AG10803 (cell line): ENCODE data around the gene HAUS3.

Experiments
- DNase-seq: peaks from one replicate; pipeline ENCODE4 v3.0.0; 2010; ENCODE audit warnings: low read depth
- H3K4me3 ChIP-seq: 2 replicates; pipeline ENCODE4 v1.5.1; 2011; ENCODE audit warnings: mild to moderate bottlenecking, low read length, control low read depth
- TF ChIP-seq, protein P1 (sequence below): conservative IDR thresholded peaks from 2 replicates; pipeline ENCODE4 v1.5.1; 2011; ENCODE audit warnings: mild to moderate bottlenecking, low read length, control low read depth, inconsistent platforms

HAUS3 gene

DNA sequence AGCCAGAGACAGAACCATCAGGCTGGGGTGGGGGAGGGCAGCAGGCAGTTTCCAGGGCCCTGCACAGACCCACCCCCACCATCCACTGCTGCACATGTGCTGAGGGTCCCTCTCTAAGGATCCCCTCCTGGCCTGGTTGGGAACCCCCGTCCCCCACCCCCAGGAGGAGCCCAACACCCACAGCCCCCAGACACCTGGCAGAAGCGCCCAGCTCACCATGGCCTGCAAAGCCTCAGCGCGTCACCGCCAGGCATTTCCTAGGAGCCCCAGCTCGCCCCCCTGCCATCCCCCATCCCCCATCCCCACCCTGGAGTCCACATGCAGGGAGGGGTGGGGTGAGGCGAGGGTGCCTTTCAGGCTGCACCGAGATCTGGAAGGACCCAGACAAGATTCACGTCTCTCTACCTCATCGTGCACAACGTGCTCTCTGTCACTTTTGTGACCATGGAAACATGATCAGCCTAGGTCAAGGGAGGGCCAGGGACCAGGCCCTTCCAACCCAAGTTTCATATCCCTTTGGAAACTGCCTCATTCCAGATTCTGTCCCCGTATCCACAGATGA, 10.7 kb upstream of the HAUS3 start:
- H3K4me3 ChIP-seq = no peak overlapping the region
- DNase-seq = no peak
- TF ChIP-seq, protein P1, sequence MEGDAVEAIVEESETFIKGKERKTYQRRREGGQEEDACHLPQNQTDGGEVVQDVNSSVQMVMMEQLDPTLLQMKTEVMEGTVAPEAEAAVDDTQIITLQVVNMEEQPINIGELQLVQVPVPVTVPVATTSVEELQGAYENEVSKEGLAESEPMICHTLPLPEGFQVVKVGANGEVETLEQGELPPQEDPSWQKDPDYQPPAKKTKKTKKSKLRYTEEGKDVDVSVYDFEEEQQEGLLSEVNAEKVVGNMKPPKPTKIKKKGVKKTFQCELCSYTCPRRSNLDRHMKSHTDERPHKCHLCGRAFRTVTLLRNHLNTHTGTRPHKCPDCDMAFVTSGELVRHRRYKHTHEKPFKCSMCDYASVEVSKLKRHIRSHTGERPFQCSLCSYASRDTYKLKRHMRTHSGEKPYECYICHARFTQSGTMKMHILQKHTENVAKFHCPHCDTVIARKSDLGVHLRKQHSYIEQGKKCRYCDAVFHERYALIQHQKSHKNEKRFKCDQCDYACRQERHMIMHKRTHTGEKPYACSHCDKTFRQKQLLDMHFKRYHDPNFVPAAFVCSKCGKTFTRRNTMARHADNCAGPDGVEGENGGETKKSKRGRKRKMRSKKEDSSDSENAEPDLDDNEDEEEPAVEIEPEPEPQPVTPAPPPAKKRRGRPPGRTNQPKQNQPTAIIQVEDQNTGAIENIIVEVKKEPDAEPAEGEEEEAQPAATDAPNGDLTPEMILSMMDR = no peak

DNA sequence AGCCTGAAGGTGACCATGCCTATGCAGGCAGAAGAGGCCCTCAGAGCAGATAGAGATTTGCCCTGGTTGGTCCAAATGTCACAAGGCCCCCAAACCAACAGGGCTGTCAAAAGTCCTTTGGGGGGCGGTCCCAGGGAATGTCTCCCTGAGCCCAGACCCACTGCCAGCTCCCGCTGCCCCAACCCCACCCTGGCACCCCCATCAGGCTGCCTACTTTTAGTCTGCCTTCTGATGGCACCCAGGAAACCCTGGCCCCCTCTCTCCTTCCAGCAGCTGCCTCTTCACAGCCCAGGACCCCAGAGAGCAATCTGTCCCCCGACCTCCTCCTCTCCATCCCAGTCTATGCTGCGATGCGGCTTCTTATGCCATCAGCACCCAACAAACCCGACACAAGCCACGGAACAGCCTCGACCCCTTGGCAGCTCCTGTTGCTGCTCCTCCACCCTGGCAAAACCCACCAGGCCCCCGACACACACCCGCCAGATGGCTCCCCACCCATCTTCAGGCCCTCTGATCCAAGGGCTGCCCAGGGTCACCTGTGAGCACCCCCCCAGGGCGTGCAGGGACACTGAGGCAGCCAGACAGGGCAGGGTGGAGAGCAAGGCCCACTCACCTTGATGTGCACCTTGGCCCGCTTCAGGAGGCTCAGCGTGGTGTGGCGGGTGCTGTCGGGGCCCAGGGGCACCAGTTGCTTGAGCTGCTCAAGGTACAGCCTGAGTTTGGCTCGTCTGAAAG, 10.0 kb upstream of the HAUS3 start:
- TF ChIP-seq, protein P1 = no peak
- DNase-seq = no peak
- H3K4me3 ChIP-seq = no peak overlapping the region

DNA sequence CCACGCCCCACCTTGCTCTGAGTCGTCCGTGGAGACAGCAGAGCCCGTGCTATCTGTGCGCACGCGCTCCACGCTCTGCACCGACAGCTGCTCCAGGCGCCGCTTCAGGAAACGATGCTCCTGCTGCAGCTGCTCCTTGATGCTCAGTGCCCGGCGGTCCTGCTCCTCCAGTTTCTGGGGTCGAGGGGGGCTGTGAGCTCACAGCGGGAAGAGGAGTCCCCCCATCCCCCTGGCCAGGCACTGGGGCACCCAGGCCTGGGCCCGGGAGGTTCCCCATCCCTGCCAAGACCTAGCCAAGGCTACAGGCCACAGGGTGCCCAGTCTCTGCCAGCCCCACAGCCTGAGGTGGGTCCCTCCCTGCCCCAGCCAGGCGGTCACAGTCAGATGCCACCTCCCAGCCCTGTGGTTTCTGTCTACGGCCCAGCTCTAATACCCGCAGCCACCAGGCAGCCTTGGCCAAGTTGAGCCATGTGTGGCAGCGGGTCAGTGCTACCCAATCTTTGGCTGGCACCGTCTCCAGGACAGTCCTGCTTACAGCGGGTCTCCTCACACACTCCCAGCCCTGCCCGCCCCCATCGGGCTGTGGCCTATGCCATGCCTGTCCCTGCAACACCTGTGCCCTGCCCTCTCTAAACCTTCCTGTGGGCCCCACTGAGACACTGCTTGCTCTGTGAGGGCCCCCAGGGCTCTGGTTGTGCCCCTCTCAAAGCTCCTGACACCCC, 9.3 kb upstream of the HAUS3 start:
- no peak overlapping the region for H3K4me3 ChIP-seq
- TF ChIP-seq, protein P1 = no peak
- no peak for DNase-seq

DNA sequence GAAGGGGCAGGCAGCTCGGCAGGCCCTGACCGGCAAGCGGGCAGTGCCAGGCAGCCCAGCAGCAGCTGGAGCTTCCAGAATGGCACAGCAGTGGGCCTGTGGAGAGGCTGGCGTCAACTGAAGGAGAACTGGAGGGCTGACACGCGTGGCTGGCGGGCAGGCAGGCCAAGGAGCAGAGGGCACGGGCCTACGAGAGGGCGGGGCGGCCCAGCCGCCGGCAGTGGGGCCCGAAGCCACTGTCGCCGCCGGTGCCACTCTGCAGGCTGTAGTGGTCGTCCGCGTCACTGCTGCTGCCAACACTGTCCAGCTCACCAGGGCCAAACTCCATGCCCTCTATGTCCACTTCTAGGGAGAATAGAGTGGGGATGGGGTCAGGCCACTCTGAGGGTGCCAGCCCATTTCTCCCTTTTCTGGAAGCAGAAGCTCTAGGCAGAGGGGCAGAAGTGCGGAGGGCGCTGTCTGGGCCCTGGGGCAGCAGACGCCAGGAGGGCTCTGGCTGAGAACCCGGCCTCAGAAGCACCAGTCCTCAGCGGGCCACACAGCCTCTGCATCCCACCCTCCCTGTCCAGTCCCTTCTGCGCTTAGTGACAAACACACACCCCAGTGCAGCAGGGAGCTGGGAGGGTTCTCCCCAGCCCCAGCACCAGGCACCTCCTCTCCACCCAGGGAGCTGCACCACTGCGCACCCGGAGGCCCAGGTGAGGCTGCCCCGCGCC, 8.6 kb upstream of the HAUS3 start:
- DNase-seq = no peak
- TF ChIP-seq, protein P1 = no peak
- no peak overlapping the region for H3K4me3 ChIP-seq

DNA sequence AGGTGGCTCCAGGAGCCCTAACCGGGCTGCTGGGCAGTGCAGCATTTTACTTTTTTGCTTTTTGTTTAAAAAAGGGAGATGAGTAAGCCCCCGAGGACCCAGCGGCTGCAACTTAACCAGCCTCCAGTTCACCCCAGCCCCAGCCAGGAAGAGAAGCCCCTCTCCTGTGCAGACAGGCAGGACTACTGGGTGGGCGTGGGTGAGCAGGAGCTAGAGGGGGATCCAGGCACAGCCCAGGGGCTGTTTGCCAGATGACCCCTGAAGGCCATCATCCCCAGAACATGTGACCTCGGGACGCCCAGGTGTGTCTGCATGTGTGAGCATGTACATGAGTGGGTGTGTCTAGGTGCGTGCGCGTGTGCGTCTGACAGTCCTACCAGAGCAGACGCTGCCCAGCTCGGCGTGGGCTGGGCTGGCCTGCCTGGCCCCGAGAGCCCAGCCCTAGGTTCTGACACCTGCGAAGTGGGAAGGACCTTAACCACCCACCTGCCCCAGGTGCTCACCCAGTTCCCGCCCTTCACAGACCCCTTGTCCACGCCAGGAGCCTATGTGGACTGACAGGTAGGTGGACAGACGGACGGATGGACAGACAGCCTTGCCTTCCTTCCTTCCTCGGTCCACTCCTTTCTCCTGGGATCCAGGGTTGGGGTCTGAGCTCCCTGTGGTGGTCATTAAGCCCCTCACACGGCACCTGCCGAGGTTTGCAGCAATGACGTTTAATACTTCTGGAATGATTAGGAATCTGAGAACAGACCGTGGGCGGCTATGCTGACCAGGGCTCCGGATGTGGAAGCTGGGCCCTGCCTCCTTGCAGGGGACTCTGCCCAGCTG, 7.8 kb upstream of the HAUS3 start:
- DNase-seq = no peak
- TF ChIP-seq, protein P1 = no peak

DNA sequence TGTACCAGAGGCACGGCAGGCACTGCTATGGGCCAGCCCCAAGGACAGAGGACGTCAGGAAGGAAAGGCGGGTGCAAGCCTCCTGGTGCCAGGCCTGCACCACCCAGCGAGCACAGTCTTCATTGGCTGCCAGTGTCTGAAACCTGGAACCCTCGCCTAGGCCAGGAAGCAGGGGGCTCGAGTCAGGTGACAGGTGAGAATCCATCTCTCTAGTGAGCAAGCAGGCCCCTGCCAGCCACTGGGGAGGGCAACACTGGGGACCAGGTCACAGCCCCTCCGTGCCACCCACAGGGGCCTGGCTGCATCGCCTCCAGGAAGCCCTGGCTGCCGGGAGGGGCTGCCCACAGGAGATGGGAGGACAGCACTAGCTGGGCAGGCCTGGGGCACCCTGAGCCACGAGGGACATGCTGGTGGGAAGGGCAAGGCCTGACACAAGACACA, 6.9 kb upstream of the HAUS3 start:
- H3K4me3 ChIP-seq = no peak overlapping the region
- TF ChIP-seq, protein P1 = no peak
- no peak for DNase-seq

More for the DNA sequence above, 7.8 kb upstream of the HAUS3 start:
- no peak overlapping the region for H3K4me3 ChIP-seq
